Left forelimb (tissue), 1 donor: Measurements from ENCODE around the gene SESN1.
"Not testable (repeated sequence)": the region's sequence is repeated elsewhere in the genome, so short reads cannot be mapped to it uniquely, and the experiment has no call there.

Experiments
- DNase-seq: peaks from one replicate; pipeline ENCODE4 v3.0.0-alpha.2; 2018; ENCODE audit warnings: low spot score

SESN1 gene

DNA sequence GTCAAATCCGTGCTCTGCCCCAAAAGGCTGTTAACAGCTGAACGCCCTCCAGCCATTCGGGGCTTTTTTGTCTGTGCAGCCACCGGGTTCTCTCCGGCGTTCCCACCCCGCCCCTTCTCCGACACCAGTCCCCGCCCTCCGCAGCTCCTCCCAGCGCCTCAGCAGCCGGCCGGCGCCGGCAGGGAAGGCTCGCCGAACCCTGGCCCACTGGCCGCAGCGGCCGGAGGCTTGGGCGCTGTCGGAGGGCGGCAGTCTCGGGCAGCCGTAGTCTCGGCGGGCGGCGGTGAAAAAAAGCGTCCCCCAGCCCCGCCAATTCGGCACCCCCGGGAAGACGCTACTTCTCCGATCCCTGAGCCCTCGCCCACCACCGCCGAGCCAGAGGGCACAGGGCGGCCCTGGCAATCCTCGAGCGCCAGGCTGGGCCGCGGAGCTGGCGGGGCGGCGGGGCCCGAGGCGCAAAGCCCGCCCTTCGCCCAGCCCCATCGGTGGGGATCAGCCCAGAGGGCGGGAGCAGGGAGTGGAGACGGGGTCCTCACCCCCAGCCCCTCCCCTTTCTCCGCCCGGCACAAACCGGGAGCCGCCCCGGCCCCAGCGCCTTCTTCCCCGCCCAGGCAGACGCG lies at the start of gene SESN1:
SESN1 (minus strand) TSS at position 431 of the 620 bp plus-strand sequence. CDS start 773 bp downstream, outside the sequence.
- DNase-seq, result peak; percentile 99

GRCh38 chr6:109143191-109143590 lies 48.5 kb upstream of the SESN1 start:
- DNase-seq, result no peak

DNA sequence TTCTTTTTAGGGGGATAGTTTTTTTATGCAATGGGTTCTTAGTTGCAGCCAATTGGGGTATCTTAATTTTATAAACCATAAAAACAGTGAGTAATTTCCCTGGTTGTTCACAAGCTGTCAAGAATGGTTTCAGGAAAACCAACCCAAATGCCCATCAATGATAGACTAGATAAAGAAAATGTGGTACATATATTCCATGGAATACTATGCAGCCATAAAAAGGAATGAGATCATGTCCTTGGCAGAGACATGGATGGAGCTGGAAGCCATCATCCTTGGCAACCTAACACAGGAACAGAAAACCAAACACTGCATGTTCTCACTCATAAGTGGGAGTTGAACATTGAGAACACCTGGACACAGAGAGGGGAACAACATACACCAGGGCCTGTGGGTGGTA lies 47.4 kb upstream of the SESN1 start:
- not testable (repeated sequence) for DNase-seq

DNA sequence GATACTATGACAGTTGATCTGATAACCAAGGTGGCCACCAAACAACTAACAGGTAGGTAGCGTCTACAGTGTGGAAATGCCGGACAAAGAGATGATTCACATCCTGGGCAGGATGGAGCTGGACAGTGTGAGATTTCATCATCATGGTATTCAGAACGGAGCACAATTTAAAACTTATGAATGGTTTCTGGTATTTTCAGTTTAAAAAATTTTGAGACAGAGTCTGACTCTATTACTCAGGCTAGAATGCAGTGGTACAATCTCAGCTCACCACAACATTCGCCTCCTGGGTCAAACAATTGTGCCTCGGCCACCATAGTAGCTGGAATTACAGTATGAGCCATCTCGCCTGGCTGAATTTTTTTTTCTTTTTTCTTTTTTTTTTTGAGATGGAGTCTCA lies 44.5 kb upstream of the SESN1 start:
- DNase-seq, result no peak

DNA sequence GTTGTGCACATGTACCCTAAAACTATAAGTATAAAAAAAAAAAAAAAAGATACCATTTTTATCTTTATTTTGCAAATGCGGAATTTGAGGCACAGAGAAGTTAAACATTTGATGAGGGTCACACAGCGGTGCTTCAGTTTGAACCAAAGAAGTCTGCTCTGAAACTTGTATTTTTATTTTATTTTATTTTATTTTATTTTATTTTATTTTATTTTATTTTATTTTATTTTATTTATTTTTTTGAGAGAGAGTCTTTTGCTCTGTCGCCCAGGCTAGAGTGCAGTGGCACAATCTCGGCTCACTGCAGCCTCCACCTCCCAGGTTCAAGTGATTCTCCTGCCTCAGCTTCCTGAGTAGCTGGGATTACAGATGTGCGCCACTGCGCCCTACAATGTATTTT lies 41.9 kb upstream of the SESN1 start:
- not testable (repeated sequence) for DNase-seq

DNA sequence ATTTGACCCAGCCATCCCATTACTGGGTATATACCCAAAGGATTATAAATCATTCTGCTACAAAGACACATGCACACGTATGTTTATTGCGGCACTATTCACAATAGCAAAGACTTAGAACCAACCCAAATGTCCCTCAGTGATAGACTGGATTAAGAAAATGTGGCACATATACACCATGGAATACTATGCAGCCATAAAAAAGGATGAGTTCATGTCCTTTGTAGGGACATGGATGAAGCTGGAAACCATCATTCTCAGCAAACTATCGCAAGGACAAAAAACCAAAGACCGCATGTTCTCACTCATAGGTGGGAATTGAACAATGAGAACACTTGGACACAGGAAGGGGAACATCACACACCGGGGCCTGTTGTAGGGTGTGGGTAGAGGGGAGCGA lies 41.4 kb upstream of the SESN1 start:
- DNase-seq, result not testable (repeated sequence)

DNA sequence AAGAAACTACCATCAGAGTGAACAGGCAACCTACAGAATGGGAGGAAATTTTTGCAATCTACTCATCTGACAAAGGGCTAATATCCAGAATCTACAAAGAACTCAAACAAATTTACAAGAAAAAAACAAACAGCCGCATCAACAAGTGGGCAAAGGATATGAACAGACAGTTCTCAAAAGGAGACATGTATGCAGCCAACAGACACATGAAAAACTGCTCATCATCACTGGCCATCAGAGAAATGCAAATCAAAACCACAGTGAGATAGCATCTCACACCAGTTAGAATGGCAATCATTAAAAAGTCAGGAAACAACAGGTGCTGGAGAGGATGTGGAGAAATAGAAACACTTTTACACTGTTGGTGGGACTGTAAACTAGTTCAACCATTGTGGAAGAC lies 41.0 kb upstream of the SESN1 start:
- DNase-seq, result not testable (repeated sequence)

- no peak for DNase-seq
Observed at GRCh38 chr6:109130065-109130464, 35.4 kb upstream of the SESN1 start.

DNA sequence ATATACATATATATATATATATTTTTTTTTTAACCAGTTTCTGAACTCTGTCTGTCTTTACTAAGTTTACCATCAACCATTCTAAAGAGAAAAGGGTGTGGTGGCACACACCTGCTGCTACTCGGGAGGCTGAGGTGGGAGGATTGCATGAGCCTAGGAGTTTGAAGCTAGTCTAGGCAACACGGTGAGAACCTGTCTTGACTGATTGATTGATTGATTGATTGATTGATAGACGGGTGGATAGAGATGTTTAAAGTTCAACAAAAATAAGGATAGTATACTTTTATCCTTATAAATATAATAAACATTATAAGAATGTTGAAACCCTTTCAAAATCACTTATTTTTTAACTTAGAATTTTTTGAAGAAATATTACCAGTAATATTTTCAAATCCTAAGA lies 30.9 kb upstream of the SESN1 start:
- DNase-seq, result no peak

DNA sequence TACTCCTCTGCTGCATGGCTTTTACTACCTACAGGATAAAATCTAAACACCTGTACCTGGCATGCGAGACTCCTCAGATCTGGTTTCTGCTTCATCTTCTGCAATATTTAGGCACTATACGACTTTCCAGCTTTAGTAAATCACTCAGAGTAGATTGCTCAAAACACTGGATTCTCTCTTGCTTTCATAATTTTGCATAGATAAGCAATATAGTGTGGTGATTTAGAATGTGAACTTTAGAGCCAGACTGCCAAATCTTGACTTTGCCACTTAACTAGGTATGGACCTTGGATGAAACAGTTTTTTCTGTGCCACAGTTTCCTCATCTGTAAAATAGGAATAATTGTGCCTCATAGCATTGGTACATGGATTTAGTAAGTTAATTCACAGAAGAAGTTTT lies 29.6 kb upstream of the SESN1 start:
- DNase-seq, result no peak

- DNase-seq, result no peak
Observed at GRCh38 chr6:109121411-109121810, 26.8 kb upstream of the SESN1 start.

- no peak for DNase-seq
Observed at GRCh38 chr6:109118871-109119354, 24.3 kb upstream of the SESN1 start.

DNA sequence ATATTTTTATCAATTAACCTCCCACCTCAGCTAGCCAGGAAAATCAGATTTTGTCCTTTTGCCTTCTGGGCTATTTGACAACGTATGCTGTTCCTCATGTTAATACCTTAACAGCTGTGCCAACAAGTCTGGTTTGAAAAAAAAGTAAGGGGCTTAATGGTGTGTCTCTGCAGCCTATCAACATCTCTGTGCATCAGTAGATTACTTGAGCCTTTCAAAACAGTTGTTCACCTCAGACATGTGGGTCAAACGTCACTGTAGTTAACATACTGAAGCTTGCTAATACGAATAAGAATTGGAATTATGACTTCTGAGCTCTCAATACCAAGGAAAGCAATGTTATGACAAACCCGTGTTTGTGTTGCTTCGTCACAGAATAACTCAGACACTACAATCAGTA lies 23.7 kb upstream of the SESN1 start:
- DNase-seq, result no peak

DNA sequence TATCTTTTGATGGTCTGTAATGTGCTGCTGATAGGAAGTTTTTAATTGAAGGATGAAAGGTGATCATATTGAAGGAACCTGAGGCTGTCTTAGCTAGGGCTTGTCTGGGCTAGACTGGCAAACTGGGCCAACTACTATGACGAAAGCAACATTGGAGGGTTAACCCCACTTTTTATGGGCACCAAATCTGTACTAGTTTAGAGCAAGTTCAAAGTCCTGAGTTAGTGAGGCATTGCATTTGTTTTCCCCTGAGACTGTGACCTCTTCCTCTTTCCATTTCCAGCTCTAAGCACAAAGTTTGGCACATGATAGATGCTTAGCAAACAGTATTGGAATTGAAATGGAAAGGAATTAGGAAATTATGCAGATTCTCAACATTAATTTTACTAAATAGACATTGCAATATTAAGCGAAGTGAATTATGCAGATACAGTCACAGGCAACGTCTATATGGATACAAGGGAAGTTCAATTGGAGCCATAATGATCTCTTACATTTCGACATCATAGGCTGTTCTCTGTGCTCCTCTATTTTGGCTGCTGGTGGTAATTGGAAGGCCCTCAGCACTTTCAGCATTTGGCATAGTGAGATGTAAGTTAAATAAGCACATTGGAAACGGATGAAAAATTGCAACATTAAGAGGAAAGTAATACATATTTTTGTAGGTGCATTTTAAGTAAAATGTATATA lies 22.8 kb upstream of the SESN1 start:
- DNase-seq, result no peak

- DNase-seq, result not testable (repeated sequence)
Observed at GRCh38 chr6:109112663-109113062, 18.0 kb upstream of the SESN1 start.

- not testable (repeated sequence) for DNase-seq
Observed at GRCh38 chr6:109109663-109110062, 15.0 kb upstream of the SESN1 start.

DNA sequence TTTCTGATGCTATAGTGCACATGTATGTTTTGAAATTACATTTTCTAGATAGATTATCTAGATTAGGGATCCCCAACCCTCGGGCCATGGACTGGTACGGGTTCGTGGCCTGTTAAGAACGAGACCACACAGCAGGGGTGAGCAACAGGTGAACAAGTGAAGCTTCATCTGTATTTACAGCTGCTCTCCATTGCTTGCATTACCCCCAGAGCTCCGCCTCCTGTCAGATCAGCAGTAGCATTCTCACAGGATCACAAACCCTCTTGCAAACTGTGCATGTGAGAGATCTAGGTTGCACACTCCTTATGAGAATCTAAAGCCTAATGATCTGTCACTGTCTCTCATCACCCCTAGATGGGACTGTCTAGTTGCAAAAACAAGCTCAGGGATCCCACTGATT lies 11.0 kb upstream of the SESN1 start:
- no peak for DNase-seq

GRCh38 chr6:109104512-109104911 lies 9.9 kb upstream of the SESN1 start:
- no peak for DNase-seq

DNA sequence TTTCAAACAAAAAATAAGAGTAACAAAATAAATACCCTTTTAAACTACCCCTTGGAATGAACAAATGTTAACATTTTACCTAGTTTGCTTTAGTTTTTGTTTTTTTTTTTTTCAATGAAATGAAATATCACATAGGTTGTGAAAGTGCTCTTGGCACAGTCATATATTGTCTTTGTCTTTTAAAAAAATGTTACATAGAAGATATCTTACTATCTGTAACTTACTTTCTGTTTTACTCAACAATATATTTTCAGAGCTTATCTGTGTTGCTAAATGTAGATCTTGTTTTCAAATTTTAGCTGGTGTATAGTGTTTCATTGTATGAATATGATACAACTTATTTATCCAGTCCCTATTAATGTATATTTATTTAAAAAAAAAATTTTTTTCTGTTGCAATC lies 9.3 kb upstream of the SESN1 start:
- no peak for DNase-seq

DNA sequence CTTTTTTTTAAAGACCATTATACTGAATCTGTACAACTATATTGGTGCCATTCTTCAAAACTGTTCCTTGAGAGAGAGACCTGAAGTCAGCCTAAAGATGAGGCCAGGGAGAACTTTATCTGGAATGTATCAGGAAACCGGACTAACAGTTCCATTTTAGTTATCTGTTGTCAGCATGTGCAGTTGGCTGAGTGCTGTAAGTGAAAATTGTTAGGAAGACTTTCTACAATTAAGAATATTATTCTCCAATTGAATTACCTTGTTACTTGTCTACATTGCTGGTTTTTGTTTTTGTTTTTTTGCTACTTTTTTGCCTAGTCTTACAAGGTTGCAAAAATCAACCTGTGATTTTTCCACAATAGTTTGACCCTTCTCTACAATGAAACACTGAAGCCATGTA lies 8.1 kb upstream of the SESN1 start:
- no peak for DNase-seq

- DNase-seq, result no peak
Observed at GRCh38 chr6:109097661-109098060, 3.0 kb upstream of the SESN1 start.

DNA sequence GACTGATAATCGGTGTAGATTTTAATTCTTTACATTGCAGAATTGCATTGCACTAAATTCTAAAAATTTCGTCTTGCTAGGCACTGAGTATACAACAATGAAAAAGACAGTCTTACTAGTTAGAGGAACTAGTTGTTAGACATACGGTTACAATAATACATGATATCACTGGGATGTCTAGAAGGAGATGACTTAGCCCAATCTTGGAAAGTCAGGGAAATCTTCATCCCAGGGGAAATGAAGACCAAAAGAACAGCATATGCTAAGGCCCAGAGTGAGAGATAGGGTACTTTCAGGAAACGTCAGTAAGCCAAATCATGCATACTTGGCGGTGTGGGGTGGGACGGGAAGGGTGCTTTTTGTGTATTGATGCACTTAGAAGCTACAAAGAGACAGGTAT lies 1.6 kb upstream of the SESN1 start:
- DNase-seq, result no peak

GRCh38 chr6:109095835-109096084 lies 1.1 kb upstream of the SESN1 start:
- DNase-seq, result no peak
